DMS114 treated with DMSO at 0.1 percent for 48 hours (cell line): ENCODE results near the gene PLXNB1.
A peak's percentile ranks its signal among the peaks of the same experiment; 100 is the strongest.
"Not testable (repeated sequence)": the region's sequence is repeated elsewhere in the genome, so short reads cannot be mapped to it uniquely, and the experiment has no call there.

ENCODE experiments used
- DNase-seq: peaks from one replicate; lab custom pipeline; 2025; ENCODE audit not compliant: unreplicated experiment; lab: John Stamatoyannopoulos, UW

The PLXNB1 gene

DNA sequence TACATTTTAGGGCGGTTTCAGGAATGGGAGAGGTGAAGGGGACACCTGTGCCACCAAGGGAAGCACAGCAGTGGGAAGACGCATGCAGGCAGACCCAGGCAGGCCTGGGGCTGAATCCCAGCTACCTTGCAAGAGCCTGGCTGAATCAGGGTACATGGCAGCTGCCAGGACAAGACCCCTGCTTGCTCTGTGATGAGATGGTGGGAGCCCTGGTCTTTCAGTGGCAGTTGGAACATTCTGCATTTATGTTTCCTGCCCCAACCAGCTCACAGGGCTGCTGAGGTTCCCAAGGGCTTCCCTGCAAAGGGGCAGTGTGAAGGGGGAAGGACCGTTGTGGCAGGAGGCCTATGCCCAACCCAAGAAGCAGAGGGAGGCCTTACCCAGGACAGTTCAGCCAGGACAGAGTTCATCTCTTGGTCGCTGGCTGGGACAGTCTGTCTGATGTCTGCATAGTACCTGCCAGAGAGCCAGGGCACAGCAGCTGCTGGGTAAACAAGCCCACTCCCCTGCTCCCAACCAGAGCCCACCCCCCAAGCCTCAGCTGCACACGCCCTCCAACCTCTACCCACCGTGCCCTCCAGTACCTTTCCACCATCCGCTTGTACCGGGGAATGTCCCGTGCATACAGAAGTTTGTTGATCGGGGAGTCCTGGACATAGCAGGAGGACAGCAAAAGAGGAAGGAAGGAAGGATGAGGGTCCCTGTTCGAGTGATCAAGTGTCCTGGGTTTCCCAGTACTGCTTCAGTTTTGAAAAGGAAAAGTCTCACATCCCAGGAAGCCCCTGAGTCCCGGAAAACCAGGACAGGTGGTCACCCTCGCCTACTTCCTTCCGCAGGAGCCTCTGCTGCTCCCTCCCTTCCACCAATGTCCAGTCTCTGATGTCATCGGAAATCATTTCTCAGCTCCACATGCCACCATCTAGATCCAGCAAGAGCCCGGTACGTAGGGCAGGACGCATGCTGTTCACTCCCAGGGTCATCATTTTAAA, 23.1 kb downstream of the PLXNB1 start:
- no peak for DNase-seq

GRCh38 chr3:48405971-48406370, 23.9 kb downstream of the PLXNB1 start:
- DNase-seq = no peak

- no peak for DNase-seq
Measured at GRCh38 chr3:48405343-48405881, 24.5 kb downstream of the PLXNB1 start.

GRCh38 chr3:48404440-48405342, 25.2 kb downstream of the PLXNB1 start:
- no peak for DNase-seq

- no peak for DNase-seq
Measured at GRCh38 chr3:48403533-48404439, 26.1 kb downstream of the PLXNB1 start.

- no peak for DNase-seq
Measured at GRCh38 chr3:48402907-48403306, 27.0 kb downstream of the PLXNB1 start.

DNA sequence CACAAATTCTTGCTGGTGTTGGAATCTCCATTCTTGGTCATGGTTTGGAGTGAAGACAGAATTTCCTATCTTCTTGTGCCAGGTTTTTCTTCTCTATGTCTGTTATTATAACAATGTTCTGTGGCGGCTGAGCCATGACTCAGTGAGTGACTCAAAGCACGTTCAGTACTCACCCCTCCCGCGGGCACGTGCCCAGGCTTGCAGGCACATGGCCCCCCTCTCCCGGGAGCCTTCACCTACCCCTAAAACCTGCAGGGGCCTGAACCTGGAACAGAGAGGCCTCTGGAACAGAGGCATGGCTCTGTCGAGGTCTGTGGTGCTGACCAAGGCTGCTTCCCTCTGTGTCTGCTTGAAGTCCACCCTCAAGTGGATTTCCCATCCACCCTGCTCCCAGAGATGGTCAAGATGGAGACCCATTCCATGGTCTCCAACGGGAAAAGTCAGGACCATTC, 27.6 kb downstream of the PLXNB1 start:
- no peak for DNase-seq

DNA sequence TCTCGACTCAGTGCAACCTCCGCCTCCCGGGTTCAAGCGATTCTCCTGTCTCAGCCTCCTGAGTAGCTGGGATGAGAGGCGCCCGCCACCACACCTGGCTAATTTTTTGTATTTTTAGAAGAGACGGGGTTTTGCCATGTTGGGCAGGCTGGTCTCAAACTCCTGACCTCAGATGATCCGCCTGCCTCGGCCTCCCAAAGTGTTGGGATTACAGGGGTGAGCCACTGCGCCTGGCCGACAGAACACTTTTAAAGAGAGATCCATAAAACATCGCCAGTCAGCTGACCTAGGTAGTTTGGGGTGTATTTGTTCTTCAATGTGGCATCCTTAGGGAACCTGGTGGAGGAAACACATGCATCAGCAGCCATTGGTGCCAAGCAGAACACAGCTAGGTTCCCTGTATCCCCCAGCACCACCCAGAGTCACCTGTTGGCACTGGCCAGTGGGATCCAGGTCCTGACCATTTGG, 28.4 kb downstream of the PLXNB1 start:
- not testable (repeated sequence) for DNase-seq

DNA sequence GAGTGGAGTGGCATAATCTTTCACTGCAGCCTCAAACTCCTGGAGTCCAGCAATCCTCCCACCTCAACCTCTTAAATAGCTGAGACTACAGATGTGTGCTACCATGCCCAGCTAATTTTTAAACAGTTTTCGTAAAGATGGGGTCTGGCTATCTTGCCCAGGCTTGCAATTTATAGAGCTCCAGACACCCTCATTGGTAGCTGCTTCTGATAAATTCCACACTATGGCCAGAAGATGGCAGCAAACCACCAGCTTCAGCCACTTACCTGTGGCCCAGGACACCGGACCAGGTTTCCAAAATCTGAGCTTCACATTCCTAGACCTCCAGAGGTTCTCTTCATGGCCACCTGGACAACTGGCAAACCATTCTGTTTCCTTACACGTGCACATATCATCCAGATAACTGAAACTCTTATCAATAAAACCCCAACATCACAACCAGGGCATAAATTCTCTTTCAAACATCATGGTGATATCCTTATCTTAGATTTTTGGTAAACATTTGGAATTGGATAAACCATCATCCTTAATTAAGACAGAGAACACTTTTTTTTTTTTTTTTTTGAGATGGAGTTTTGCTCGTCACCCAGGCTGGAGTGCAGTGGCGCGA, 29.0 kb downstream of the PLXNB1 start:
- peak; percentile 18 for DNase-seq

- no peak for DNase-seq
Measured at GRCh38 chr3:48399387-48400172, 30.3 kb downstream of the PLXNB1 start.

DNA sequence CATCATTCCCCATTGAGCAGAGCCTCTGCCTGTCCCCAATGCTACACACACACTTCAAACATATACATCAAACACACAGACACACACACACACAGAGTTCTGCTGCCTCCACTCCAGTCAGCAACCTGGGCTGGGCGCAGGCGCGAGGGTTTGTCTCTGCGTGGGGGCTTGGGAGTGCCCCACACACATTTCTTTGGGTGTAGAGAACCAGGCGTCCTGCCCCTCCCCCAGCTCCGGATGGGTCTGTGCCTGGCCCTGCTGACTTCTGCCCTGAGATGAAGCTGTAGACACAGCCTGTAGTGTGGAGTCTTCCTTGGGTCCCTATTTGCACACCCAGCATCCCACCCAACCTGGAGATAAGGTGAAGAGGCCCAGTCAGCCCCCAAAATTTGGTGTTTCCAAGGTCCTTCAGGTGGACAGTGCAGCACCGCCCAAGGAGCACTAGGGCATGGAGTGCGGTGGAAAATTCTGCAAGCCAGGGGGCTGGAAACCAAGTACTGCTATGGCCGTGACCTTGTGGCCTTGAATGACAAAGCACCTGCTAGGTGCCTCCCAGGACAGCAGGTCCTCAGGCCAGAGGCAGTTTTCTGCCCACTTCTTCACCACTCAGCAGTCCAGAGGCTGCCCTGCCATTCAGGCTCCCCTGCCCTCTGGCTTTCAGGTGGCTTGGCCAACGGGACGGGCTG, 31.0 kb downstream of the PLXNB1 start:
- DNase-seq = no peak

DNA sequence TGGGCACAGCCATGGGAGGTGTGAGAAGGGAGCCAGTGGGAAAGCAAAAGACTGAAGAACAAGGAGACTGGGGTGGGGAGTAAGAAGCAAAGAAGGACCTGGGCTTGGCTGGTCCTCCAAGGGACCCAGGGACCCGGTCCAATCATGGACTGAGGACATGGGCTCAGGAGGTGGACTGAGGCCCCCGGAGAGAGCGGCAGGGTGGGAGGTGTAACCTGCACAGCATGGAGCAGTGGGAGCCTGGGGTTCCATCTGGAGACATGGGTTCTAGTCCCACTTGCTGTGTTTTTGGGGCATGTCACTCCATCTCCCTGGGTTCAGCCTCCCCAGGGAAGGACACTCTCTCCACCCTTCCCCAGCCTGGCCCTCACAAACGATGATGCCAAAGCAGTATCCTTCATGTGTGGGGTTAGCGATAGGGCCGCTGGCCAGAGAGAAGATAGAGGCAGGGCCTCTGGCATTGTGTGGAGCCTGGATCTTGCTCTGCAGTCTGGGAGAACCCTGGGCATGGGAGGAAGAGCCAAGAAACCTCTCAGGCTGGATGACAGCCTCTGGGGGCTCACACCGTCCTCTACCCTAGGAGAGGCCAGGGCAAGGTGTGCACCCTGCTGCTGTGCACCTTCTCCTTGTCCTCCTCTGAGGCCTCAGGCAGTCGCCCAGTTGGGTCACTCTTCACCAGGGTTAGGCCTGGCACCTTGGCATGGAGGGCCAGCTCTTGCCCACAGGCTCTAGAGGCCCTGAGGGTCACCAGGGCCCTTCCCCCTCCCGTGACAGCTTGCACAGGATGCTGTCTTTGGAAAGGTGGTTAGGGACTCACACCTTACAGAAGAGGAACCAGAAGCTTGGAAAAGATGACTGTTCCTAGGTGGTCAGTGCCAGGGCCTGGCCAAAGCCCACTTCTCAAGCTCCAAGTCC, 31.9 kb downstream of the PLXNB1 start:
- DNase-seq = no peak

GRCh38 chr3:48395714-48396113, 34.2 kb downstream of the PLXNB1 start:
- DNase-seq = no peak

GRCh38 chr3:48394391-48394790, 35.5 kb downstream of the PLXNB1 start:
- no peak for DNase-seq

GRCh38 chr3:48388966-48389365, 40.9 kb downstream of the PLXNB1 start:
- no peak for DNase-seq

DNA sequence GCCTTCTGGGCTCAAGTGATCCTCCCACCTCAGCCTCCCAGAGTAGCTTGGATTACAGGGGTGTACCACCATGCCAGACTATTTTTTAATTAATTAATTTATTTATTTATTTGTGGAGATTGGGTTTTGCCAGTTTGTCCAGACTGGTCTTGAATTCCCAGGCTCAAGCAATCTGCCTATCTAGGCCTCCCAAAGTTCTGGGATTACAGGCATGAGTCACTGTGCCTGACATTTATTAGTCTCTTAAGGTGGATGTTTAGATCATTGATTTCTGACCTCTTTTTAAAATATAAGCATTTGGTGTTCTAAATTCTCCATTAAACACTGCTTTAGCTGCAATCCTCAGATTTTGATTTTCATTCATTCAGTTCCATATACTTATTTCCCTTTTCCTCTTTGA, 42.3 kb downstream of the PLXNB1 start:
- no peak for DNase-seq

DNA sequence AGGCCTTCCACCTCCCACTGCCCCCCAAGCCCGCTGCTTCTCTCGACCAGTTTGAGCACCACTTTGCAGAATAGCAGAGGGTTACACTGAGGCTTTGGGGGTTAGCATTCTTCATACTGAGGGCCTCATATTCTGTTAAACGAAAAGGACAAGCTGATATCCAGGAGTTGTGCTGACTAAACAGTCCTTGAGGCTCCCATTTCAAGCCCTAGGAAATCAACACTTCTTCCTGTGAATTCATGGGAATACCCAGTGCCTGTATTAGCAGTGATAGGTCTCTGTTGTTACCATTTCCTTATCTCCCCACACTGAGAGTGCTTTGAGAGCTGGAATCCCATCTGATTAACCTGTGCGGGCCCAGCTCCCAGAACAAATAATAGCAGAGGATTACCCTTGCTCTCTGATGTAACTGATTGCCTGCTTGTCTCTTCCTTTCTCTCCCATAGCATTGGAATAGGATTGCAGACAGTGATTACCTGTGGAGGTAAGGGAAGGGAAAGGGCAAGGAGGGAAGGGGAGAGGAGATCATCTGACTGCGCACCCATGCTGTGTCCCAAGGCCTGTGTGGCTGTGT, 56.9 kb downstream of the PLXNB1 start:
- DNase-seq = no peak
